Astrocyte (in vitro differentiated cells and primary cell): ENCODE results near the gene KRT6A. TPM values are rescaled to one million over a fixed set of nuclear protein-coding genes. Genes with fewer than 3 reads are reported as not detected.

Experiments
- DNase-seq: peaks from one replicate; pipeline ENCODE4 v3.0.0-alpha.2; 2010; ENCODE audit warnings: low read depth
- FAIRE-seq: peaks from 2 replicates; lab custom pipeline; 2011; peaks lifted over from hg19 to GRCh38; lab: Jason Lieb, UNC
- H2AFZ ChIP-seq: 2 replicates; pipeline ENCODE4 v1.6.0; 2012; ENCODE audit warnings: low read depth, low read length, inconsistent platforms
- H3K27ac ChIP-seq: 2 replicates; pipeline ENCODE4 v1.5.1; 2011; ENCODE audit warnings: low read depth, low read length, inconsistent platforms
- H3K27me3 ChIP-seq: 2 replicates; pipeline ENCODE4 v1.6.0; 2011; ENCODE audit warnings: low read length, inconsistent platforms; ENCODE audit not compliant: insufficient read depth
- H3K36me3 ChIP-seq: 2 replicates; pipeline ENCODE4 v1.5.1; 2011; ENCODE audit warnings: low read length, inconsistent platforms; ENCODE audit not compliant: insufficient read depth
- H3K4me1 ChIP-seq: 2 replicates; pipeline ENCODE4 v1.5.1; 2011; ENCODE audit warnings: low read length, inconsistent platforms; ENCODE audit not compliant: insufficient read depth
- H3K4me2 ChIP-seq: 2 replicates; pipeline ENCODE4 v1.6.0; 2012; ENCODE audit warnings: low read length, inconsistent platforms
- H3K4me3 ChIP-seq: 2 replicates; pipeline ENCODE4 v1.5.1; 2011; ENCODE audit warnings: low read depth, mild to moderate bottlenecking, low read length, inconsistent platforms; ENCODE audit not compliant: insufficient read depth
- H3K79me2 ChIP-seq: 2 replicates; pipeline ENCODE4 v1.6.0; 2012; ENCODE audit warnings: mild to moderate bottlenecking, low read length, inconsistent platforms; ENCODE audit not compliant: insufficient read depth
- H3K9ac ChIP-seq: 2 replicates; pipeline ENCODE4 v1.6.0; 2012; ENCODE audit warnings: mild to moderate bottlenecking, low read length, inconsistent platforms
- H3K9me3 ChIP-seq: 2 replicates; pipeline ENCODE4 v1.5.1; 2012; ENCODE audit warnings: low read depth, mild to moderate bottlenecking, low read length, inconsistent platforms; ENCODE audit not compliant: insufficient read depth
- H4K20me1 ChIP-seq: 2 replicates; pipeline ENCODE4 v1.6.0; 2012; ENCODE audit warnings: low read length, inconsistent platforms; ENCODE audit not compliant: insufficient read depth
- H3K27ac Mint-ChIP-seq: one replicate; pipeline ENCODE4 v1.8.0; 2021; ENCODE audit warnings: mild to moderate bottlenecking, mixed read lengths; ENCODE audit not compliant: unreplicated experiment
- H3K27me3 Mint-ChIP-seq: one replicate; pipeline ENCODE4 v1.8.0; 2021; ENCODE audit warnings: low read depth, mixed read lengths; ENCODE audit not compliant: unreplicated experiment
- H3K36me3 Mint-ChIP-seq: one replicate; pipeline ENCODE4 v1.8.0; 2021; ENCODE audit warnings: low read depth, mixed read lengths; ENCODE audit not compliant: unreplicated experiment
- H3K4me1 Mint-ChIP-seq: one replicate; pipeline ENCODE4 v1.8.0; 2021; ENCODE audit warnings: low read depth, mixed read lengths; ENCODE audit not compliant: unreplicated experiment
- H3K4me3 Mint-ChIP-seq: one replicate; pipeline ENCODE4 v1.8.0; 2021; ENCODE audit warnings: mild to moderate bottlenecking, moderate library complexity, mixed read lengths; ENCODE audit not compliant: unreplicated experiment
- H3K9me3 Mint-ChIP-seq: one replicate; pipeline ENCODE4 v1.8.0; 2021; ENCODE audit warnings: mild to moderate bottlenecking, mixed read lengths; ENCODE audit not compliant: unreplicated experiment
- EZH2 ChIP-seq: IDR thresholded peaks from 2 replicates; pipeline ENCODE4 v1.6.1; 2012; ENCODE audit warnings: mild to moderate bottlenecking, low read length, inconsistent platforms; ENCODE audit not compliant: insufficient read depth
- total RNA-seq: library from RNA; stranded (reverse); gene quantifications from 2 replicates; pipeline ENCODE4 v1.2.1, GENCODE V29; 2021
- TF ChIP-seq, protein P1 (sequence below): IDR thresholded peaks from 2 replicates; pipeline ENCODE4 v1.5.1; 2011; ENCODE audit warnings: low read depth, mild to moderate bottlenecking, inconsistent platforms, low read length, moderate library complexity; ENCODE audit not compliant: insufficient read depth

Gene KRT6A
- total RNA-seq, 1 donor from 2014 or later, result 0.95 TPM

DNA sequence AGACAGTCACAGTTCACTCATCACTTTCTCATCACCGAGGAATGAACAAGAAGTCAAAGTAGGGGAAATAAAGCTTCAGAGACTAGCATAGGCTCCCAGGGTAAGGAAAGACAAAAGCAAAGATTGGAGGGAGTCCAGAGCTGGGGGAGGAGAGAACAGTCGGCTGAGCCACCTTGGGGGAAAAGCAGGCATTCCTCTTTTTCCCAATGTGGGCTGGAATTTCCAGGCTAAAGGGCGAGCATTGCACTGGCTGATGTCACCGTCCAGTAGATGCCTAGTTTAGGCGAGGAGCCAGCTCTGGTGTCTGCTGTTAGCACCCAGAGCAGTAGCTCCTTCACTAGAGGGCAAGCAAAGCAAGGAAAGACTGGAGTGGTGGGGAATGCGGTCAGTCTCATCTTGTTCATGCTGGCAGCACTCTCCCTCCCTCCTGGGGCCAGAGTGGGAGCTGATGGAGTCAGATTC lies 50.4 kb downstream of the KRT6A start:
- Histone ChIP-seq H3K4me3 (peak overlapping the region; percentile 9), H3K9ac (peak overlapping the region; percentile 70), H4K20me1 (no peaks in the 10 kb centered on the region), H3K79me2 (no peaks in the 10 kb centered on the region), H3K4me2 (peak overlapping the region; percentile 74), H3K36me3 (no peaks in the 10 kb centered on the region), H3K4me1 (peaks cover 41% of the 10 kb centered on the region), H3K9me3 (no peaks in the 10 kb centered on the region), H3K27me3 (no peaks in the 10 kb centered on the region), H2AFZ (no peak overlapping the region), H3K27ac (peak overlapping the region; percentile 94)
- Mint-ChIP-seq H3K4me1 (peaks cover 41% of the 10 kb centered on the region), H3K27me3 (peaks cover 6% of the 10 kb centered on the region), H3K4me3 (peak overlapping the region; percentile 2), H3K9me3 (no peaks in the 10 kb centered on the region), H3K27ac (peak overlapping the region; percentile 96), H3K36me3 (no peaks in the 10 kb centered on the region)
- DNase-seq (peak; percentile 95), FAIRE-seq (peak; percentile 81)
- TF ChIP-seq, protein P1, sequence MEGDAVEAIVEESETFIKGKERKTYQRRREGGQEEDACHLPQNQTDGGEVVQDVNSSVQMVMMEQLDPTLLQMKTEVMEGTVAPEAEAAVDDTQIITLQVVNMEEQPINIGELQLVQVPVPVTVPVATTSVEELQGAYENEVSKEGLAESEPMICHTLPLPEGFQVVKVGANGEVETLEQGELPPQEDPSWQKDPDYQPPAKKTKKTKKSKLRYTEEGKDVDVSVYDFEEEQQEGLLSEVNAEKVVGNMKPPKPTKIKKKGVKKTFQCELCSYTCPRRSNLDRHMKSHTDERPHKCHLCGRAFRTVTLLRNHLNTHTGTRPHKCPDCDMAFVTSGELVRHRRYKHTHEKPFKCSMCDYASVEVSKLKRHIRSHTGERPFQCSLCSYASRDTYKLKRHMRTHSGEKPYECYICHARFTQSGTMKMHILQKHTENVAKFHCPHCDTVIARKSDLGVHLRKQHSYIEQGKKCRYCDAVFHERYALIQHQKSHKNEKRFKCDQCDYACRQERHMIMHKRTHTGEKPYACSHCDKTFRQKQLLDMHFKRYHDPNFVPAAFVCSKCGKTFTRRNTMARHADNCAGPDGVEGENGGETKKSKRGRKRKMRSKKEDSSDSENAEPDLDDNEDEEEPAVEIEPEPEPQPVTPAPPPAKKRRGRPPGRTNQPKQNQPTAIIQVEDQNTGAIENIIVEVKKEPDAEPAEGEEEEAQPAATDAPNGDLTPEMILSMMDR, result peak; percentile 23
- no peak for TF ChIP-seq EZH2

DNA sequence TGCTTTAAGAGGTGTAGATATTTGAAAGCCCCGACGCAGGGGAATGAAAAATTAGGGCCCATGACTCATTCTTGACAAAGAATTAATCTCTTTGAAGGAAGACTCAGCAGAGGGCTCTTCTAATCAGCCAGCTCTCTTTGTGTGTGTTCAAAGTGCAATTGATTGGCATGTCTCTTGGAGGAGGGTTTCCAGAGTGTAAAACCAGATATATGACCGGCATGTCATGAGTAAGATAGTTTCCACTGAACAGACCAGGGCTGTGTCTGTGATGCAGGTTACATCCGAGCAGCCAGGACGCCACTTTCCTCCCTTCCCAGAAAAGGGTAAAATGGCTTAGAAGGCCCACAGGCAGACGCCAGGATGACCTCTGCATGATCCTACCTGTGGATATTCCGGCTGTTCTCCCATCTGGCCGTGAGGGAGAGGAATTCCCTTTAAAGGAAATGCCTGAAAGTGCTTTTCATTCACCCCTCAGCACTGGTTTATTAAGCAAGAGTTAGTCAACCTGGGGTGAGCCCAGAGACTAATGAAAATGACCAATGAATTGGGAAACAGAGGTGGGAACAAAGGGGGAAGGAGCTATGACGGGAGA lies 51.6 kb downstream of the KRT6A start:
- Mint-ChIP-seq H3K9me3 (no peaks in the 10 kb centered on the region), H3K27ac (peak overlapping the region; percentile 96), H3K4me1 (peaks cover 50% of the 10 kb centered on the region), H3K36me3 (no peaks in the 10 kb centered on the region), H3K4me3 (no peak overlapping the region), H3K27me3 (peaks cover 6% of the 10 kb centered on the region)
- TF ChIP-seq EZH2, result no peak
- TF ChIP-seq, protein P1, result no peak
- Histone ChIP-seq H3K4me1 (peaks cover 47% of the 10 kb centered on the region), H3K27ac (peak overlapping the region; percentile 94), H4K20me1 (no peaks in the 10 kb centered on the region), H3K4me3 (peak overlapping the region; percentile 9), H3K4me2 (peak overlapping the region; percentile 74), H3K27me3 (no peaks in the 10 kb centered on the region), H3K9me3 (no peaks in the 10 kb centered on the region), H2AFZ (no peak overlapping the region), H3K9ac (peak overlapping the region; percentile 70), H3K79me2 (no peaks in the 10 kb centered on the region), H3K36me3 (no peaks in the 10 kb centered on the region)
- FAIRE-seq, result no peak
- DNase-seq, result peak; percentile 86

DNA sequence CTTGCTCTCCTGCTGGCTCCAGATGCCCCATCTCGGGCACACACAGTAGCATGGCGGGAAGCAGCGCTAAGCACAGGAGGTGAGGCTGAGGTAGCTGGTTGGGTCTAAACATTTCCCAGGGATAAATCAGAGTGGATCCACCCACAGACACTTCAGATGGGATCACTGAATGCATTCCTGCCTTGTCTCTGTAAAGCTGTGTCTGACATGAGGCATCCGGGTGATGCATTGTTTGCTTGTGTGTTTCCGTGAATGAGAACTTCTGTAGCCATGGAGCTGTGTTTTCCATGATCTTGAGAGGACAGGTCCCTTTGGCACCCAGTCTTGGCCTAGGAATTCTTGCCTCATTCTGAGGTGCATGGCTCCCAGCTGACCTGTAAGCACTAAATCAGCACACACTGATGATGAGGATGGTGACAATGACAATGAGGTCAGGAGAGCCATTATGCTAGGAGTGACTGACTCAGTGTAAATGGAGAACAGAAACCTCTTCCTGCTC lies 52.2 kb downstream of the KRT6A start:
- Mint-ChIP-seq H3K27me3 (peaks cover 6% of the 10 kb centered on the region), H3K4me1 (peaks cover 51% of the 10 kb centered on the region), H3K36me3 (no peaks in the 10 kb centered on the region), H3K4me3 (no peak overlapping the region), H3K9me3 (no peaks in the 10 kb centered on the region), H3K27ac (peak overlapping the region; percentile 96)
- Histone ChIP-seq H2AFZ (no peak overlapping the region), H4K20me1 (no peaks in the 10 kb centered on the region), H3K36me3 (no peaks in the 10 kb centered on the region), H3K9ac (peak overlapping the region; percentile 70), H3K27ac (peak overlapping the region; percentile 94), H3K4me2 (peak overlapping the region; percentile 74), H3K79me2 (no peaks in the 10 kb centered on the region), H3K4me1 (peaks cover 51% of the 10 kb centered on the region), H3K27me3 (no peaks in the 10 kb centered on the region), H3K4me3 (no peak overlapping the region), H3K9me3 (no peaks in the 10 kb centered on the region)
- peak; percentile 94 for DNase-seq
- TF ChIP-seq, protein P1, result no peak
- TF ChIP-seq EZH2, result no peak
- peak; percentile 49 for FAIRE-seq
